ENCODE data around the gene SPTBN4. TPM values are rescaled to one million over a fixed set of nuclear protein-coding genes. Genes with fewer than 3 reads are reported as not detected.
"Not testable (repeated sequence)": the region's sequence is repeated elsewhere in the genome, so short reads cannot be mapped to it uniquely, and the experiment has no call there.

Gene SPTBN4
- total RNA-seq, 2 donors from 2014 or later, result 1.8 to 6.3 TPM

DNA sequence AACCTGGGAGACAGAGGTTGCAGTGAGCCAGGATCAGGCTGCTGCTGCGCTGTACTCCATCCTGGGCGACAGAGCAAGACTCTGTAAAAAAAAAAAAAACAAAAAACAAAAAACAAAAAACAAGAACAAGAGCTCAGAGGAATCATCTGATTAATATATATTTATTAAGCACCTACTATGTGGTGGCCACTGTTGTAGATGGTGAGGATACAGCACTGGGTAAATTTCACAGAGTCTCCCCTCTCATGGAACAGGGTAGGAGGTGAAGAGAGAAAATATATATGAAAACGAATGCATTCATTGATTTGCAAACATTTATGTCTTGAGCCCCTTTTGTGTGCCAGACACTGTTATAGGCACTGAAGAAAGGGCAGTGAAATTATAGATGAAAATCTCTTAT is 35.1 kb upstream of the SPTBN4 start:
- intact Hi-C loops (cut with DNase I), result no loop called here
- 65 to 82% methylated on average over 3 of the region's 3 CpGs for WGBS, 2 donors
- DNase-seq (no peak), ATAC-seq (no peak)
- H3K4me3 ChIP-seq, result no peak overlapping the region
- H3K4me1 ChIP-seq, result peaks cover 23% of the 10 kb centered on the region
- no peaks in the 10 kb centered on the region for H3K27me3 ChIP-seq
- no peak for TF ChIP-seq CTCF (IDR thresholded peaks at IDR 0.05)
- TF ChIP-seq POLR2A (IDR thresholded peaks at IDR 0.05), result no peak
- H3K27ac ChIP-seq, result peak overlapping the region in 1 of 4 donors; percentile 93
- H3K36me3 ChIP-seq (replicated peaks in 1 of 2; ENCODE audit: insufficient read depth in 1 of 2, low read depth in 2 of 2), result no peaks in the 10 kb centered on the region
- no peaks in the 10 kb centered on the region for H3K9me3 ChIP-seq

DNA sequence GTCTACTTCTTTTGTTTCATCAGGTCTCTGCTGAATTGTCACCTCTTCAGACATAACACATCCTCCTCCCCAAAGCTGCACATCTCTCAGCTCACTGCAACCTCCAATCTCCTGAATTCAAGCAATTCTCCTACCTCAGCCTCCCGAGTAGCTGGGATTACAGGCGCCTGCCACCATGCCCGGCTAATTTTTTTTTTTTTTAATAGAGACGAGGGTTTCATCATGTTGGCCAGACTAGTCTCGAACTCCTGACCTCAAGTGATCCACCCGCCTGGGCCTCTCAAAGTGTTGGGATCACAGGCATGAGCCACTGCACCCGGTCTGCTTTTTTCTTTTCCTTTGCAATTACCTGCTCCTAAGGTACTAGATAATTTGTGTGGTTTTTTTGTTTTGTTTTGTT is 34.0 kb upstream of the SPTBN4 start:
- peaks cover 23% of the 10 kb centered on the region for H3K4me1 ChIP-seq
- WGBS, 2 donors, result 39 to 42% methylated on average over 7 of the region's 7 CpGs
- ATAC-seq; intact Hi-C loops (cut with DNase I); DNase-seq; H3K9me3 ChIP-seq; H3K36me3 ChIP-seq (replicated peaks in 1 of 2; ENCODE audit: insufficient read depth in 1 of 2, low read depth in 2 of 2); H3K27me3 ChIP-seq; H3K4me3 ChIP-seq: not testable (repeated sequence)
- peak overlapping the region; percentile 72 to 93 (median 88) for H3K27ac ChIP-seq

- Histone ChIP-seq H3K27me3 (no peaks in the 10 kb centered on the region), H3K4me3 (no peak overlapping the region), H3K4me1 (peaks cover 23% of the 10 kb centered on the region), H3K36me3 (replicated peaks in 1 of 2; ENCODE audit: insufficient read depth in 1 of 2, low read depth in 2 of 2) (no peaks in the 10 kb centered on the region), H3K9me3 (no peaks in the 10 kb centered on the region), H3K27ac (peak overlapping the region; percentile 72 to 93 (median 88))
- intact Hi-C loops (cut with DNase I), result no loop called here
- TF ChIP-seq POLR2A (IDR thresholded peaks at IDR 0.05) (peak; percentile 27 to 79 (median 78)), CTCF (IDR thresholded peaks at IDR 0.05) (no peak)
- peak; percentile 88 to 92 (median 90) for DNase-seq
- ATAC-seq, result peak; percentile 98
- 0% methylated on average over 22 to 50 of the region's 50 CpGs for WGBS, 2 donors
These were observed 33.2 kb upstream of the SPTBN4 start for GRCh38 chr19:40433391-40434216.

GRCh38 chr19:40438284-40438683 is 28.5 kb upstream of the SPTBN4 start:
- 86 to 88% methylated on average over 3 of the region's 3 CpGs for WGBS, 2 donors
- no peak overlapping the region for H3K4me3 ChIP-seq
- TF ChIP-seq CTCF (IDR thresholded peaks at IDR 0.05) (no peak), POLR2A (IDR thresholded peaks at IDR 0.05) (no peak)
- peaks cover 0 to 3% of the 10 kb centered on the region in 2 donors for H3K36me3 ChIP-seq (replicated peaks in 1 of 2; ENCODE audit: insufficient read depth in 1 of 2, low read depth in 2 of 2)
- no peaks in the 10 kb centered on the region for H3K27me3 ChIP-seq
- H3K9me3 ChIP-seq, result no peaks in the 10 kb centered on the region
- peaks cover 27% of the 10 kb centered on the region for H3K4me1 ChIP-seq
- intact Hi-C loops (cut with DNase I), result no loop called here
- ATAC-seq (no peak), DNase-seq (no peak)
- no peak overlapping the region for H3K27ac ChIP-seq

DNA sequence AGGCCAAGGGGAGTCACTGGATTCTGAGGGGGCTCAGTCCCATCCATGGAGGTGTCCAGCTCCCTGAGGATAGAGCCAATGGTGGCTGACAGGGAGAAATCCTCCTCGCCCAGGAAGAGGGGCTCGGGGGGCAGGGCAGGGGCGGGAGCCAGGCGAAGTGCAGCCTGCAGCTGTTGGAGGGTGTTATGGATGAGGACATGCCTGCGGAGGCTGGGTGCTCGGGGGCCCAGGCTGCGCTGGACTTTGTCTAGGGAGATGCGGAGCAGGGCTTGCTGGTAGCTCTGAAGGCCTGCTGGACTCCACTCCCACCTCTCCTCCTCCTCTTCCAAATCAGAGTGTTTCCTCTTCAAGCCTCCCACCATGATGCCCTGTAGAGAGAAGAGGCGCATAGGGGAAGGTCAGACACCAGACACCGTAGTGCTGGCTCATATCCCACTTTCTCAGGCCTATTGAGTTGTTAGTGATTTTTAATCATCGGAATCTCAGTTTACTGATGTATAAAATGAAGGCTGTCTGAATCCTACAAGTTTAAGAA is 25.0 kb upstream of the SPTBN4 start:
- no peak for DNase-seq
- WGBS, 2 donors, result 70 to 81% methylated on average over 7 to 11 of the region's 11 CpGs
- H3K27ac ChIP-seq, result no peak overlapping the region

More for the DNA sequence above, 25.0 kb upstream of the SPTBN4 start:
- TF ChIP-seq CTCF (IDR thresholded peaks at IDR 0.05) (no peak), POLR2A (IDR thresholded peaks at IDR 0.05) (no peak)
- Histone ChIP-seq H3K9me3 (no peaks in the 10 kb centered on the region), H3K27me3 (no peaks in the 10 kb centered on the region), H3K4me3 (no peak overlapping the region), H3K4me1 (peaks cover 21% of the 10 kb centered on the region), H3K36me3 (replicated peaks in 1 of 2; ENCODE audit: insufficient read depth in 1 of 2, low read depth in 2 of 2) (peaks cover 0 to 3% of the 10 kb centered on the region in 2 donors)
- ATAC-seq, result no peak
- intact Hi-C loops (cut with DNase I), result no loop called here

All from body of pancreas (tissue), 4 donors.